AG08395 (cell line): ENCODE data around the gene EPB41L5.
A peak's percentile ranks its signal among the peaks of the same experiment; 100 is the strongest.
"Not testable (repeated sequence)": the region's sequence is repeated elsewhere in the genome, so short reads cannot be mapped to it uniquely, and the experiment has no call there.

Source experiments
- DNase-seq: peaks from one replicate; pipeline ENCODE4 v3.0.0; 2012; ENCODE audit warnings: mixed read lengths, low spot score

Gene EPB41L5

GRCh38 chr2:120100627-120101026 is 87.8 kb downstream of the EPB41L5 start:
- no peak for DNase-seq

- DNase-seq = peak; percentile 49
Measured at GRCh38 chr2:120103723-120104467, 91.0 kb downstream of the EPB41L5 start.

- DNase-seq = no peak
Measured at GRCh38 chr2:120104772-120105171, 91.9 kb downstream of the EPB41L5 start.

- no peak for DNase-seq
Measured at GRCh38 chr2:120105360-120105759, 92.5 kb downstream of the EPB41L5 start.

GRCh38 chr2:120108049-120108448 is 95.2 kb downstream of the EPB41L5 start:
- peak; percentile 47 for DNase-seq

- no peak for DNase-seq
Measured at GRCh38 chr2:120108749-120109148, 95.9 kb downstream of the EPB41L5 start.

- peak; percentile 35 for DNase-seq
Measured at GRCh38 chr2:120109186-120110061, 96.5 kb downstream of the EPB41L5 start.

GRCh38 chr2:120110062-120110362 is 97.1 kb downstream of the EPB41L5 start:
- DNase-seq = no peak

- no peak for DNase-seq
Measured at GRCh38 chr2:120110507-120110906, 97.6 kb downstream of the EPB41L5 start.

- no peak for DNase-seq
Measured at GRCh38 chr2:120111193-120111592, 98.3 kb downstream of the EPB41L5 start.

- DNase-seq = no peak
Measured at GRCh38 chr2:120118018-120118417, 105.1 kb downstream of the EPB41L5 start.

GRCh38 chr2:120118471-120118870 is 105.6 kb downstream of the EPB41L5 start:
- no peak for DNase-seq

GRCh38 chr2:120121337-120121736 is 108.5 kb downstream of the EPB41L5 start:
- DNase-seq = not testable (repeated sequence)

GRCh38 chr2:120123090-120123489 is 110.2 kb downstream of the EPB41L5 start:
- DNase-seq = no peak

GRCh38 chr2:120125195-120125594 is 112.3 kb downstream of the EPB41L5 start:
- DNase-seq = no peak

- no peak for DNase-seq
Measured at GRCh38 chr2:120128216-120128615, 115.3 kb downstream of the EPB41L5 start.

- DNase-seq = no peak
Measured at GRCh38 chr2:120132190-120132589, 119.3 kb downstream of the EPB41L5 start.

- DNase-seq = no peak
Measured at GRCh38 chr2:120132691-120133090, 119.8 kb downstream of the EPB41L5 start.

- DNase-seq = no peak
Measured at GRCh38 chr2:120133572-120134244, 120.8 kb downstream of the EPB41L5 start.

GRCh38 chr2:120134263-120134662 is 121.4 kb downstream of the EPB41L5 start:
- peak; percentile 88 for DNase-seq

GRCh38 chr2:120135013-120135412 is 122.1 kb downstream of the EPB41L5 start:
- DNase-seq = not testable (repeated sequence)

- no peak for DNase-seq
Measured at GRCh38 chr2:120140866-120141265, 128.0 kb downstream of the EPB41L5 start.
